Ovary (tissue), 3 donors: ENCODE results near the gene FAM117B.

Source experiments
- POLR2A ChIP-seq: fragments of 450-650 bp; IDR thresholded peaks from one replicate; pipeline ENCODE4 v1.6.1; 2017; ENCODE audit warnings: antibody characterized with exemption, mild to moderate bottlenecking, moderate library complexity
- TF ChIP-seq, protein P1 (sequence below), 3 donors: fragments of 450-650 bp in 2 of 3; fragments of 200-600 bp in 1 of 3; IDR thresholded peaks; one replicate each; pipeline versions ENCODE4 v1.5.1 to v1.8.0; 2016 to 2022; ENCODE audit warnings: antibody characterized with exemption in 3 of 3, mild to moderate bottlenecking in 1 of 3
- donor health status: DM: no; HTN: no; CAD: no.

GRCh38 chr2:202752071-202752470 lies 117.3 kb downstream of the FAM117B start:
- TF ChIP-seq, protein P1, sequence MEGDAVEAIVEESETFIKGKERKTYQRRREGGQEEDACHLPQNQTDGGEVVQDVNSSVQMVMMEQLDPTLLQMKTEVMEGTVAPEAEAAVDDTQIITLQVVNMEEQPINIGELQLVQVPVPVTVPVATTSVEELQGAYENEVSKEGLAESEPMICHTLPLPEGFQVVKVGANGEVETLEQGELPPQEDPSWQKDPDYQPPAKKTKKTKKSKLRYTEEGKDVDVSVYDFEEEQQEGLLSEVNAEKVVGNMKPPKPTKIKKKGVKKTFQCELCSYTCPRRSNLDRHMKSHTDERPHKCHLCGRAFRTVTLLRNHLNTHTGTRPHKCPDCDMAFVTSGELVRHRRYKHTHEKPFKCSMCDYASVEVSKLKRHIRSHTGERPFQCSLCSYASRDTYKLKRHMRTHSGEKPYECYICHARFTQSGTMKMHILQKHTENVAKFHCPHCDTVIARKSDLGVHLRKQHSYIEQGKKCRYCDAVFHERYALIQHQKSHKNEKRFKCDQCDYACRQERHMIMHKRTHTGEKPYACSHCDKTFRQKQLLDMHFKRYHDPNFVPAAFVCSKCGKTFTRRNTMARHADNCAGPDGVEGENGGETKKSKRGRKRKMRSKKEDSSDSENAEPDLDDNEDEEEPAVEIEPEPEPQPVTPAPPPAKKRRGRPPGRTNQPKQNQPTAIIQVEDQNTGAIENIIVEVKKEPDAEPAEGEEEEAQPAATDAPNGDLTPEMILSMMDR (IDR thresholded peaks at IDR 0.05): no peak
- TF ChIP-seq POLR2A: no peak
